Stimulated activated naive CD4-positive, alpha-beta T cell treated with Interleukin-2 at 50 U/mL for 16 hours (primary cell): ENCODE measurements around the gene ADD2.
"Not testable (repeated sequence)": the region's sequence is repeated elsewhere in the genome, so short reads cannot be mapped to it uniquely, and the experiment has no call there.

ENCODE experiments used
- DNase-seq: peaks from one replicate; lab custom pipeline; 2025; lab: John Stamatoyannopoulos, UW

The ADD2 gene

GRCh38 chr2:70633508-70633907 lies 134.5 kb downstream of the ADD2 start:
- DNase-seq = no peak

- DNase-seq = no peak
Observed at GRCh38 chr2:70632966-70633365, 135.0 kb downstream of the ADD2 start.

- DNase-seq = no peak
Observed at GRCh38 chr2:70632388-70632787, 135.6 kb downstream of the ADD2 start.

- DNase-seq = no peak
Observed at GRCh38 chr2:70630761-70631160, 137.2 kb downstream of the ADD2 start.

GRCh38 chr2:70627211-70627898 lies 140.6 kb downstream of the ADD2 start:
- DNase-seq = no peak

- DNase-seq = no peak
Observed at GRCh38 chr2:70626254-70626990, 141.6 kb downstream of the ADD2 start.

GRCh38 chr2:70621536-70621935 lies 146.5 kb downstream of the ADD2 start:
- DNase-seq = not testable (repeated sequence)

- no peak for DNase-seq
Observed at GRCh38 chr2:70620020-70620419, 148.0 kb downstream of the ADD2 start.

- DNase-seq = no peak
Observed at GRCh38 chr2:70619167-70619566, 148.8 kb downstream of the ADD2 start.

- DNase-seq = no peak
Observed at GRCh38 chr2:70616168-70616694, 151.8 kb downstream of the ADD2 start.

- no peak for DNase-seq
Observed at GRCh38 chr2:70615222-70615621, 152.8 kb downstream of the ADD2 start.

- DNase-seq = no peak
Observed at GRCh38 chr2:70613521-70613920, 154.5 kb downstream of the ADD2 start.

- no peak for DNase-seq
Observed at GRCh38 chr2:70612574-70612973, 155.4 kb downstream of the ADD2 start.

- DNase-seq = no peak
Observed at GRCh38 chr2:70608373-70608772, 159.6 kb downstream of the ADD2 start.

- no peak for DNase-seq
Observed at GRCh38 chr2:70607121-70607561, 160.9 kb downstream of the ADD2 start.
